ENCODE data around the gene PRELID3B.

PRELID3B gene

GRCh38 chr20:59007665-59008511 lies 34.7 kb downstream of the PRELID3B start:
- no peak for DNase-seq

GRCh38 chr20:59006864-59007664 lies 35.5 kb downstream of the PRELID3B start, which contains the start of gene CTSZ:
TSS of gene CTSZ (minus strand) at chr20:59007254. CDS start at chr20:59007128, 126 bp downstream.
- DNase-seq, result peak; percentile 48

- no peak for DNase-seq
These were observed 36.3 kb downstream of the PRELID3B start for GRCh38 chr20:59006167-59006863.

- no peak for DNase-seq
These were observed 36.9 kb downstream of the PRELID3B start for GRCh38 chr20:59005523-59006166.

- no peak for DNase-seq
These were observed 37.6 kb downstream of the PRELID3B start for GRCh38 chr20:59004763-59005522.

- DNase-seq, result peak; percentile 39
These were observed 38.2 kb downstream of the PRELID3B start for GRCh38 chr20:59004493-59004762.

- no peak for DNase-seq
These were observed 38.6 kb downstream of the PRELID3B start for GRCh38 chr20:59003836-59004492.

- no peak for DNase-seq
These were observed 39.6 kb downstream of the PRELID3B start for GRCh38 chr20:59002874-59003399.

GRCh38 chr20:59002388-59002787 lies 40.2 kb downstream of the PRELID3B start:
- DNase-seq, result no peak

- no peak for DNase-seq
These were observed 41.0 kb downstream of the PRELID3B start for GRCh38 chr20:59001449-59002171.

GRCh38 chr20:59001068-59001448 lies 41.5 kb downstream of the PRELID3B start:
- DNase-seq, result no peak

GRCh38 chr20:59000326-59000725 lies 42.3 kb downstream of the PRELID3B start:
- DNase-seq, result no peak

GRCh38 chr20:58998656-58999055 lies 43.9 kb downstream of the PRELID3B start:
- no peak for DNase-seq

GRCh38 chr20:58997141-58997770 lies 45.3 kb downstream of the PRELID3B start:
- DNase-seq, result no peak

- DNase-seq, result no peak
These were observed 46.4 kb downstream of the PRELID3B start for GRCh38 chr20:58996226-58996611.

- DNase-seq, result no peak
These were observed 46.9 kb downstream of the PRELID3B start for GRCh38 chr20:58995461-58996225.

GRCh38 chr20:58994390-58995159 lies 48.0 kb downstream of the PRELID3B start:
- no peak for DNase-seq

All from stimulated activated CD4-positive, alpha-beta T cell treated with anti-CD3 and anti-CD28 coated beads, Interleukin-12 subunit alpha, Interleukin-12 subunit beta, amount 100 ng/mL, for 4 hours (primary cell).